Measurements from ENCODE around the gene GGACT.

- TF ChIP-seq CTCF (IDR thresholded peaks at IDR 0.05; ENCODE audit: low read depth, low read length) (no peak), EZH2phosphoT487 (IDR thresholded peaks at IDR 0.05; ENCODE audit: low read depth) (no peak)
Observed at GRCh38 chr13:100480676-100481075, 107.9 kb downstream of the GGACT start.

Measured in OCI-LY3 (cell line).